NT2/D1 (cell line): Measurements from ENCODE around the gene P2RX7.
"Not testable (repeated sequence)": the region's sequence is repeated elsewhere in the genome, so short reads cannot be mapped to it uniquely, and the experiment has no call there.

Source experiments
- DNase-seq: peaks from one replicate; pipeline ENCODE4 v3.0.0-alpha.2; 2011; ENCODE audit warnings: low read depth, low spot score
- H3K27me3 ChIP-seq: 2 replicates; pipeline ENCODE4 v1.6.0; 2011; ENCODE audit warnings: mild to moderate bottlenecking; ENCODE audit not compliant: insufficient read length, insufficient read depth
- H3K36me3 ChIP-seq: 2 replicates; pipeline ENCODE4 v1.6.1; 2011; ENCODE audit warnings: mild to moderate bottlenecking, low read length, mixed read lengths; ENCODE audit not compliant: insufficient read depth, insufficient read length
- H3K4me1 ChIP-seq: 2 replicates; pipeline ENCODE4 v1.5.1; 2011; ENCODE audit not compliant: insufficient read depth, insufficient read length
- H3K4me3 ChIP-seq: 2 replicates; pipeline ENCODE4 v1.5.1; 2011; ENCODE audit warnings: low read depth; ENCODE audit not compliant: insufficient read length
- H3K9ac ChIP-seq: 2 replicates; pipeline ENCODE4 v1.6.0; 2011; ENCODE audit warnings: low read depth; ENCODE audit not compliant: insufficient read length
- H3K9me3 ChIP-seq: 2 replicates; pipeline ENCODE4 v1.5.1; 2011; ENCODE audit warnings: mild to moderate bottlenecking, low read length; ENCODE audit not compliant: insufficient read depth
- SUZ12 ChIP-seq: IDR thresholded peaks from 2 replicates; pipeline ENCODE4 v1.6.1; 2011; ENCODE audit not compliant: insufficient read length, insufficient read depth; ENCODE audit errors: extremely low read depth
- YY1 ChIP-seq: IDR thresholded peaks from 2 replicates; pipeline ENCODE4 v1.6.1; 2011; ENCODE audit not compliant: insufficient read length, insufficient read depth
- ZNF274 ChIP-seq: IDR thresholded peaks from 2 replicates; pipeline ENCODE4 v1.6.1; 2011; ENCODE audit warnings: mild to moderate bottlenecking, low read depth, low read length

The P2RX7 gene

DNA sequence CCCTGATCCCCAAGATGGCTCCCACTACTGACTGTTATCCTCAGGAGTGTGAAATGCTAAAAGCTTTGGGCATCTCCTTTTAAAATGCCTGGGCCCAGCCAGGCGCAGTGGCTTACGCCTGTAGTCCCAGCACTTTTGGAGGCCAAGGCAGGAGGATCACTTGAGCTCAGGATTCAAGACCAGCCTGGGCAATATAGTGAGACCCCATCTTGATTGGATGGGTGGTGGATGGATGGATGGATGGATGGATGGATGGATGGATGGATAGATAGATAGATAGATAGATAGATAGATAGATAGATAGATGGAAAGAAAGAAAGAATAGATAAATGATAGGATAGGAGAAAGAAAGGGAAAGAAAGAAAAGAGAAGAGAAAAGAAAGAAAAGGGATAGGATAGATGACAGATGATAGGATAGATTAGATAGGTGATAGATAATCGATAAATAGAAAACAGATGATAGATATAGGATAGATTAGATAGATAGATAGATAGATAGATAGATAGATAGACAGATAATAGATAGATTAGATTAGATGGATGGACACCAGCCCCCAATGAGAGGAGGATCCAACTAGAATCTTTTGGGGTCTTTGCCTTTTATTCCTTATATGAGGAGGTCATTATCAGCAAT is 86.8 kb downstream of the P2RX7 start:
- peaks cover 36% of the 10 kb centered on the region for H3K36me3 ChIP-seq
- no peak overlapping the region for H3K9ac ChIP-seq
- TF ChIP-seq ZNF274 (no peak), SUZ12 (no peak), YY1 (no peak)
- H3K4me3 ChIP-seq: no peak overlapping the region
- no peaks in the 10 kb centered on the region for H3K27me3 ChIP-seq
- no peaks in the 10 kb centered on the region for H3K9me3 ChIP-seq
- no peak for DNase-seq
- H3K4me1 ChIP-seq: no peaks in the 10 kb centered on the region

DNA sequence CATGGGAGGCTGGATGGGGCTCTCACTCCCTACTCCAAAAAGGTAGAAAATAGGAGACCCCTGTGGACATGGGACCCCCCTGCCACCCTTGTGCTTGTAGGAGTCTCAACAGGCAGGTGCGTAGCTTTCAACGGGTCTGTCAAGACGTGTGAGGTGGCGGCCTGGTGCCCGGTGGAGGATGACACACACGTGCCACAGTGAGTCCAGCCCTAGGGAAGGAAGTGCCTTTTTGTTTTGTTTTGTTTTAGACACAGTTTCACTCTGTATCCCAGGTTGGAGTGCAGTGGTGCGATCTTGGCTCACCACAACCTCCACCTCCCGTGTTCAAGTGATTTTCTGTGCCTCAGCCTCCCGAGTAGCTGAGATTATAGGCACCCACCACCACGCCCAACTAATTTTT is 90.2 kb downstream of the P2RX7 start:
- Histone ChIP-seq H3K36me3 (peaks cover 30% of the 10 kb centered on the region), H3K4me3 (no peak overlapping the region), H3K9me3 (no peaks in the 10 kb centered on the region), H3K9ac (no peak overlapping the region), H3K27me3 (no peaks in the 10 kb centered on the region), H3K4me1 (no peaks in the 10 kb centered on the region)
- no peak for DNase-seq
- TF ChIP-seq YY1 (no peak), ZNF274 (no peak), SUZ12 (no peak)

- Histone ChIP-seq H3K27me3 (no peaks in the 10 kb centered on the region), H3K9ac (no peak overlapping the region), H3K36me3 (peaks cover 28% of the 10 kb centered on the region), H3K9me3 (no peaks in the 10 kb centered on the region), H3K4me1 (no peaks in the 10 kb centered on the region), H3K4me3 (no peak overlapping the region)
- no peak for DNase-seq
- no peak for TF ChIP-seq SUZ12
- TF ChIP-seq YY1: no peak
- TF ChIP-seq ZNF274: no peak
These were observed 90.9 kb downstream of the P2RX7 start for GRCh38 chr12:121223292-121224285.

DNA sequence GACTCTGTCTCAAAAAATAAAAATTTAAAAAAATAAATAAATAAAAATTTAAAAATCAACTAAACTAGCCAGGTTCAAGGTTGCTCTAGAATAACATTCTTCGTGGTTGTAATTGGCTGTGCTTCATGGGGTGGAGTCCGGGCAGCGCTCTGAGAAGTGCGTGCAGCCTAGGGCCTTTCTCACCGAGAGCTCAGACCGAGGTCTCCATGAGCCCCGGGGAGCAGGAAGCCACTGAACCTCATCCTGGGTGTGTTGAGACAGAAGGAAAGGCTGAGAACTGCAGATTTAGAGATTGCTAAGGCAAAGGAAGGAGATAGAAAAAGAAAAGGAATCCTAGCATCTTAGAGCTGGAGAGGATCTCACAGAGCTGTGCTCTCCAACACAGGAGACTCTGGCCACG is 91.9 kb downstream of the P2RX7 start:
- H3K9ac ChIP-seq: no peak overlapping the region
- no peak for TF ChIP-seq ZNF274
- TF ChIP-seq SUZ12: no peak
- TF ChIP-seq YY1: no peak
- H3K4me3 ChIP-seq: no peak overlapping the region
- no peaks in the 10 kb centered on the region for H3K4me1 ChIP-seq
- H3K36me3 ChIP-seq: peaks cover 32% of the 10 kb centered on the region
- H3K27me3 ChIP-seq: no peaks in the 10 kb centered on the region
- no peaks in the 10 kb centered on the region for H3K9me3 ChIP-seq
- no peak for DNase-seq

DNA sequence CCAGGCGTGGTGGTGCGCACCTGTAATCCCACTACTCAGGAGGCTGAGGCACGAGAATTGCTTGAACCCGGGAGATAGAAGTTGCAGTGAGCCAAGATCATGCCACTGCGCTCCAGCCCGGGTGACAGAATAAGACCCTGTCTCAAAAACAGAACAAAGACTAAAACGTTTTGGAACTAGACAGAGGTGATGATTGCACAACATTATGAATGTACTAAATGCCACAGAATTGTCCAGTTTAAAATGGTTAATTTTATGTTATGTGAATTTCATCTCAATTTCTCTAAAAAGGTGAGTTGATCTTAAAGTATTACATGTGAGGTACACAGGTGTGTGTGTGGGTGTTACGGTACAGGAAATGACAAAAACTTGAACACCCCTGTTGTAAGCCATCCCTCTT is 93.7 kb downstream of the P2RX7 start:
- DNase-seq: no peak
- no peaks in the 10 kb centered on the region for H3K27me3 ChIP-seq
- no peak for TF ChIP-seq ZNF274
- TF ChIP-seq YY1: no peak
- TF ChIP-seq SUZ12: no peak

GRCh38 chr12:121226871-121227270 is 94.2 kb downstream of the P2RX7 start:
- H3K9ac ChIP-seq, H3K4me3 ChIP-seq, H3K27me3 ChIP-seq, H3K4me1 ChIP-seq, DNase-seq, H3K9me3 ChIP-seq: not testable (repeated sequence)
- H3K36me3 ChIP-seq: peaks cover 40% of the 10 kb centered on the region

More for the DNA sequence above, 93.7 kb downstream of the P2RX7 start:
- Histone ChIP-seq H3K4me3 (no peak overlapping the region), H3K4me1 (peaks cover 2% of the 10 kb centered on the region), H3K36me3 (peaks cover 38% of the 10 kb centered on the region), H3K9ac (no peak overlapping the region), H3K9me3 (no peaks in the 10 kb centered on the region)

- no peak overlapping the region for H3K4me3 ChIP-seq
- H3K9ac ChIP-seq: no peak overlapping the region
- H3K9me3 ChIP-seq: no peaks in the 10 kb centered on the region
- H3K4me1 ChIP-seq: peaks cover 2% of the 10 kb centered on the region
- peaks cover 44% of the 10 kb centered on the region for H3K36me3 ChIP-seq
- TF ChIP-seq ZNF274 (no peak), SUZ12 (no peak), YY1 (no peak)
- no peak for DNase-seq
- no peaks in the 10 kb centered on the region for H3K27me3 ChIP-seq
These were observed 94.6 kb downstream of the P2RX7 start for GRCh38 chr12:121227294-121227693.
